ENCODE measurements around the gene MEG3. TPM values are rescaled to one million over a fixed set of nuclear protein-coding genes. Genes with fewer than 3 reads are reported as not detected.

The MEG3 gene
- total RNA-seq, 1 experiment from 2014 or later, result not detected

GRCh38 chr14:100835548-100836310 is 9.8 kb downstream of the MEG3 start:
- DNase-seq, result no peak
- ChIA-PET POLR2A (ENCODE audit: unreplicated experiment) (no interaction called here), CTCF (no interaction called here)

GRCh38 chr14:100836311-100836805 is 10.4 kb downstream of the MEG3 start:
- Histone ChIP-seq H3K27me3 (ENCODE audit: insufficient read depth, low read depth) (peaks cover 77% of the 10 kb centered on the region), H2AFZ (no peak overlapping the region), H3K4me2 (no peak overlapping the region), H3K27ac (no peak overlapping the region), H4K20me1 (ENCODE audit: insufficient read depth) (no peaks in the 10 kb centered on the region), H3K36me3 (ENCODE audit: low read depth) (no peaks in the 10 kb centered on the region), H3K4me3 (no peak overlapping the region), H3F3A (ENCODE audit: insufficient read depth, low read depth) (no peaks in the 10 kb centered on the region), H3K9me3 (ENCODE audit: insufficient read depth, low read depth) (no peaks in the 10 kb centered on the region), H3K4me1 (replicated peaks; ENCODE audit: insufficient read depth) (no peaks in the 10 kb centered on the region), H3K79me2 (ENCODE audit: low read depth) (no peaks in the 10 kb centered on the region), H3K9me2 (ENCODE audit: insufficient read depth) (no peaks in the 10 kb centered on the region)
- BruUV-seq (replicated peaks), result no TSS peak
- ChIA-PET POLR2A (ENCODE audit: unreplicated experiment) (no interaction called here), CTCF (no interaction called here)
- no peak for DNase-seq
- intact Hi-C loops (cut with micrococcal nuclease; ENCODE audit: unreplicated experiment), result no loop called here
- TF ChIP-seq EZH2 (IDR thresholded peaks at IDR 0.05; ENCODE audit: low read depth) (no peak), CTCF (conservative IDR thresholded peaks at IDR 0.05) (no peak)

More at GRCh38 chr14:100835548-100836310, 9.8 kb downstream of the MEG3 start:
- peaks cover 82% of the 10 kb centered on the region for H3K27me3 ChIP-seq (ENCODE audit: insufficient read depth, low read depth)
- H2AFZ ChIP-seq, result no peak overlapping the region
- no peak overlapping the region for H3K4me2 ChIP-seq
- H3K4me3 ChIP-seq, result no peak overlapping the region
- no peaks in the 10 kb centered on the region for H3K79me2 ChIP-seq (ENCODE audit: low read depth)
- no peak for TF ChIP-seq CTCF (conservative IDR thresholded peaks at IDR 0.05)
- TF ChIP-seq EZH2 (IDR thresholded peaks at IDR 0.05; ENCODE audit: low read depth), result no peak
- H4K20me1 ChIP-seq (ENCODE audit: insufficient read depth), result no peaks in the 10 kb centered on the region
- no peaks in the 10 kb centered on the region for H3F3A ChIP-seq (ENCODE audit: insufficient read depth, low read depth)
- BruUV-seq (replicated peaks), result no TSS peak
- H3K36me3 ChIP-seq (ENCODE audit: low read depth), result no peaks in the 10 kb centered on the region
- intact Hi-C loops (cut with micrococcal nuclease; ENCODE audit: unreplicated experiment), result no loop called here
- no peaks in the 10 kb centered on the region for H3K4me1 ChIP-seq (replicated peaks; ENCODE audit: insufficient read depth)
- H3K9me2 ChIP-seq (ENCODE audit: insufficient read depth), result no peaks in the 10 kb centered on the region
- H3K27ac ChIP-seq, result no peak overlapping the region
- H3K9me3 ChIP-seq (ENCODE audit: insufficient read depth, low read depth), result no peaks in the 10 kb centered on the region

GRCh38 chr14:100836941-100837804 is 11.3 kb downstream of the MEG3 start:
- no peaks in the 10 kb centered on the region for H3K79me2 ChIP-seq (ENCODE audit: low read depth)
- no TSS peak for BruUV-seq (replicated peaks)

More at GRCh38 chr14:100836941-100837804, 11.3 kb downstream of the MEG3 start:
- intact Hi-C loops (cut with micrococcal nuclease; ENCODE audit: unreplicated experiment), result no loop called here
- Histone ChIP-seq H3F3A (ENCODE audit: insufficient read depth, low read depth) (no peaks in the 10 kb centered on the region), H4K20me1 (ENCODE audit: insufficient read depth) (no peaks in the 10 kb centered on the region), H3K4me3 (no peak overlapping the region), H3K27me3 (ENCODE audit: insufficient read depth, low read depth) (peaks cover 78% of the 10 kb centered on the region), H2AFZ (no peak overlapping the region), H3K4me2 (no peak overlapping the region), H3K9me3 (ENCODE audit: insufficient read depth, low read depth) (no peaks in the 10 kb centered on the region), H3K27ac (no peak overlapping the region), H3K36me3 (ENCODE audit: low read depth) (no peaks in the 10 kb centered on the region), H3K4me1 (replicated peaks; ENCODE audit: insufficient read depth) (no peaks in the 10 kb centered on the region), H3K9me2 (ENCODE audit: insufficient read depth) (no peaks in the 10 kb centered on the region)
- no peak for DNase-seq
- ChIA-PET CTCF (no interaction called here), POLR2A (ENCODE audit: unreplicated experiment) (no interaction called here)
- TF ChIP-seq EZH2 (IDR thresholded peaks at IDR 0.05; ENCODE audit: low read depth), result no peak
- TF ChIP-seq CTCF (conservative IDR thresholded peaks at IDR 0.05), result no peak

Measured in PC-9 (cell line).